ENCODE data around the gene SLC38A9. TPM values are rescaled to one million over a fixed set of nuclear protein-coding genes. Genes with fewer than 3 reads are reported as not detected.

Gene SLC38A9
- polyA plus RNA-seq, 1 of the 3 experiments (the other 2 are of a cell fraction), result 6.9 TPM

- 43% methylated on average over 7 of the region's 7 CpGs for WGBS (ENCODE audit: low lambda C conversion rate)
- ChIA-PET CTCF (no interaction called here), POLR2A (no interaction called here)
- no peaks in the 10 kb centered on the region for H3K36me3 ChIP-seq (replicated peaks in 1 of 2; ENCODE audit: control insufficient read depth in 1 of 2, insufficient read depth in 2 of 2, low read length in 1 of 2)
- H3K9ac ChIP-seq, result no peak overlapping the region
- H3K27ac ChIP-seq (ENCODE audit: low read depth in 2 of 2, low read length in 1 of 2), result peak overlapping the region; percentile 43 to 69; a peak in 3 of 4 replicates
- peaks cover 23 to 42% of the 10 kb centered on the region in 2 experiments for H3K4me1 ChIP-seq (ENCODE audit: control insufficient read depth in 1 of 2, insufficient read depth in 2 of 2, low read depth in 1 of 2, low read length in 1 of 2)
- H3K4me2 ChIP-seq, result peak overlapping the region; percentile 43; the same call in 1 of the 2 replicates
- H2AFZ ChIP-seq (ENCODE audit: low read depth), result peak overlapping the region; percentile 56; the same call in 1 of the 2 replicates
- peaks cover 44% of the 10 kb centered on the region for H3F3A ChIP-seq (replicated peaks; ENCODE audit: insufficient read depth)
- no peak for DNase-seq
- TF ChIP-seq CHD2 (IDR thresholded peaks at IDR 0.05; ENCODE audit: low read length, partially characterized antibody) (no peak), JUND (IDR thresholded peaks at IDR 0.05) (0 out of 2 replicates have a peak, but pooled peaks have one; percentile 20), FOXJ3 (CRISPR knock-in tag; IDR thresholded peaks at IDR 0.05) (no peak), YY1 (IDR thresholded peaks at IDR 0.05; ENCODE audit: low read depth) (0 out of 2 replicates have a peak, but pooled peaks have one; percentile 58), MAX (IDR thresholded peaks at IDR 0.05; ENCODE audit: low read depth) (peak; percentile 84), TCF12 (IDR thresholded peaks at IDR 0.05) (peak; percentile 26; the same call in 1 of the 2 replicates), NFIC (IDR thresholded peaks at IDR 0.05; ENCODE audit: borderline replicate concordance) (peak; percentile 63), EP300 (IDR thresholded peaks at IDR 0.05; ENCODE audit: borderline replicate concordance in 1 of 2, low read depth in 1 of 2, low read length in 1 of 2) (0 out of 4 replicates have a peak, but pooled peaks of 1 of the 2 experiments have one; percentile 5), ELF1 (IDR thresholded peaks at IDR 0.05) (no peak), FOSL2 (IDR thresholded peaks at IDR 0.05; ENCODE audit: borderline replicate concordance, low read depth) (peak; percentile 17; the same call in 1 of the 2 replicates)
- H4K20me1 ChIP-seq (ENCODE audit: insufficient read depth), result no peaks in the 10 kb centered on the region
- no peaks in the 10 kb centered on the region for H3K9me3 ChIP-seq
- H3K27me3 ChIP-seq (ENCODE audit: insufficient read depth), result no peaks in the 10 kb centered on the region
- H3K79me2 ChIP-seq (ENCODE audit: insufficient read depth), result no peaks in the 10 kb centered on the region
- H3K9me2 ChIP-seq, result no peaks in the 10 kb centered on the region
- no peak overlapping the region for H3K4me3 ChIP-seq (ENCODE audit: low read depth in 2 of 2, low read length in 1 of 2)
Observed at GRCh38 chr5:55597014-55597981, 114.8 kb downstream of the SLC38A9 start.

GRCh38 chr5:55594671-55595070 is 117.5 kb downstream of the SLC38A9 start:
- Histone ChIP-seq H2AFZ (ENCODE audit: low read depth) (no peak overlapping the region), H3K4me2 (no peak overlapping the region), H3K27ac (ENCODE audit: low read depth in 2 of 2, low read length in 1 of 2) (peak overlapping the region in 1 of 2 experiments; percentile 18; a peak in 1 of 4 replicates), H3K9me2 (no peaks in the 10 kb centered on the region), H3K4me1 (ENCODE audit: control insufficient read depth in 1 of 2, insufficient read depth in 2 of 2, low read depth in 1 of 2, low read length in 1 of 2) (peaks cover 11 to 23% of the 10 kb centered on the region in 2 experiments; a peak in 3 of 4 replicates), H3K9ac (no peak overlapping the region), H3K4me3 (ENCODE audit: low read depth in 2 of 2, low read length in 1 of 2) (no peak overlapping the region), H3K27me3 (ENCODE audit: insufficient read depth) (no peaks in the 10 kb centered on the region), H3K9me3 (no peaks in the 10 kb centered on the region), H3K79me2 (ENCODE audit: insufficient read depth) (no peaks in the 10 kb centered on the region), H3F3A (replicated peaks; ENCODE audit: insufficient read depth) (peaks cover 23% of the 10 kb centered on the region), H4K20me1 (ENCODE audit: insufficient read depth) (no peaks in the 10 kb centered on the region), H3K36me3 (replicated peaks in 1 of 2; ENCODE audit: control insufficient read depth in 1 of 2, insufficient read depth in 2 of 2, low read length in 1 of 2) (no peaks in the 10 kb centered on the region)
- no peak for DNase-seq
- WGBS (ENCODE audit: low lambda C conversion rate), result 90% methylated on average over 2 of the region's 2 CpGs
- ChIA-PET CTCF (no interaction called here), POLR2A (no interaction called here)
- TF ChIP-seq TCF12 (IDR thresholded peaks at IDR 0.05) (no peak), GATA2 (CRISPR knock-in tag; IDR thresholded peaks at IDR 0.05) (no peak), IRF3 (IDR thresholded peaks at IDR 0.05; ENCODE audit: low read depth, low read length) (no peak), POLR2AphosphoS5 (IDR thresholded peaks at IDR 0.05; ENCODE audit: low read depth, low read length) (no peak), FOSL2 (IDR thresholded peaks at IDR 0.05; ENCODE audit: borderline replicate concordance, low read depth) (no peak), RFX5 (IDR thresholded peaks at IDR 0.05; ENCODE audit: low read length) (no peak), CTCF (IDR thresholded peaks at IDR 0.05) (no peak), USF1 (IDR thresholded peaks at IDR 0.05; ENCODE audit: borderline replicate concordance, low read depth) (no peak), RCOR1 (IDR thresholded peaks at IDR 0.05; ENCODE audit: low read length) (no peak), USF2 (IDR thresholded peaks at IDR 0.05; ENCODE audit: borderline replicate concordance, low read depth, low read length) (no peak), GABPA (IDR thresholded peaks at IDR 0.05; ENCODE audit: low read depth) (no peak), YY1 (IDR thresholded peaks at IDR 0.05; ENCODE audit: low read depth) (no peak)
